ENCODE data around the gene ARL15.

Gene ARL15

GRCh38 chr5:53972314-53972713 lies 338.1 kb downstream of the ARL15 start:
- DNase-seq (ENCODE audit: low read depth in 1 of 2, low spot score in 1 of 2), result no peak
- no peak overlapping the region for H3K27ac ChIP-seq (replicated peaks)
- no peak for TF ChIP-seq GABPA (IDR thresholded peaks at IDR 0.05; ENCODE audit: low read depth)
- TF ChIP-seq REST (IDR thresholded peaks at IDR 0.05; ENCODE audit: insufficient replicate concordance, low read depth), result no peak
- TF ChIP-seq, protein P1, sequence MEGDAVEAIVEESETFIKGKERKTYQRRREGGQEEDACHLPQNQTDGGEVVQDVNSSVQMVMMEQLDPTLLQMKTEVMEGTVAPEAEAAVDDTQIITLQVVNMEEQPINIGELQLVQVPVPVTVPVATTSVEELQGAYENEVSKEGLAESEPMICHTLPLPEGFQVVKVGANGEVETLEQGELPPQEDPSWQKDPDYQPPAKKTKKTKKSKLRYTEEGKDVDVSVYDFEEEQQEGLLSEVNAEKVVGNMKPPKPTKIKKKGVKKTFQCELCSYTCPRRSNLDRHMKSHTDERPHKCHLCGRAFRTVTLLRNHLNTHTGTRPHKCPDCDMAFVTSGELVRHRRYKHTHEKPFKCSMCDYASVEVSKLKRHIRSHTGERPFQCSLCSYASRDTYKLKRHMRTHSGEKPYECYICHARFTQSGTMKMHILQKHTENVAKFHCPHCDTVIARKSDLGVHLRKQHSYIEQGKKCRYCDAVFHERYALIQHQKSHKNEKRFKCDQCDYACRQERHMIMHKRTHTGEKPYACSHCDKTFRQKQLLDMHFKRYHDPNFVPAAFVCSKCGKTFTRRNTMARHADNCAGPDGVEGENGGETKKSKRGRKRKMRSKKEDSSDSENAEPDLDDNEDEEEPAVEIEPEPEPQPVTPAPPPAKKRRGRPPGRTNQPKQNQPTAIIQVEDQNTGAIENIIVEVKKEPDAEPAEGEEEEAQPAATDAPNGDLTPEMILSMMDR (IDR thresholded peaks at IDR 0.05; ENCODE audit: insufficient read depth, low read length), result no peak
- no peak for TF ChIP-seq SPI1 (IDR thresholded peaks at IDR 0.05; ENCODE audit: borderline replicate concordance, low read depth)
- no peak for TF ChIP-seq POLR2AphosphoS5 (IDR thresholded peaks at IDR 0.05; ENCODE audit: low read depth)

GRCh38 chr5:53971551-53971950 lies 338.8 kb downstream of the ARL15 start:
- H3K27me3 ChIP-seq (ENCODE audit: insufficient read depth, poor library complexity, severe bottlenecking), result no peaks in the 10 kb centered on the region
- DNase-seq (ENCODE audit: low read depth in 1 of 2, low spot score in 1 of 2), result no peak
- TF ChIP-seq, protein P1 (IDR thresholded peaks at IDR 0.05; ENCODE audit: insufficient read depth, low read length), result no peak
- TF ChIP-seq SPI1 (IDR thresholded peaks at IDR 0.05; ENCODE audit: borderline replicate concordance, low read depth), result no peak
- no peak for TF ChIP-seq POLR2AphosphoS5 (IDR thresholded peaks at IDR 0.05; ENCODE audit: low read depth)
- no peak for TF ChIP-seq GABPA (IDR thresholded peaks at IDR 0.05; ENCODE audit: low read depth)
- TF ChIP-seq REST (IDR thresholded peaks at IDR 0.05; ENCODE audit: insufficient replicate concordance, low read depth), result no peak

More at GRCh38 chr5:53972314-53972713, 338.1 kb downstream of the ARL15 start:
- no peaks in the 10 kb centered on the region for H3K27me3 ChIP-seq (ENCODE audit: insufficient read depth, poor library complexity, severe bottlenecking)
- no peak overlapping the region for H3K4me3 ChIP-seq (replicated peaks; ENCODE audit: insufficient read depth, low read length)

GRCh38 chr5:53971131-53971530 lies 339.2 kb downstream of the ARL15 start:
- H3K27ac ChIP-seq (replicated peaks), result no peak overlapping the region
- no peak overlapping the region for H3K4me3 ChIP-seq (replicated peaks; ENCODE audit: insufficient read depth, low read length)
- no peak for DNase-seq (ENCODE audit: low read depth in 1 of 2, low spot score in 1 of 2)
- TF ChIP-seq GABPA (IDR thresholded peaks at IDR 0.05; ENCODE audit: low read depth) (no peak), POLR2AphosphoS5 (IDR thresholded peaks at IDR 0.05; ENCODE audit: low read depth) (no peak), REST (IDR thresholded peaks at IDR 0.05; ENCODE audit: insufficient replicate concordance, low read depth) (no peak), SPI1 (IDR thresholded peaks at IDR 0.05; ENCODE audit: borderline replicate concordance, low read depth) (no peak)
- TF ChIP-seq, protein P1 (IDR thresholded peaks at IDR 0.05; ENCODE audit: insufficient read depth, low read length), result no peak
- no peaks in the 10 kb centered on the region for H3K27me3 ChIP-seq (ENCODE audit: insufficient read depth, poor library complexity, severe bottlenecking)

More at GRCh38 chr5:53971551-53971950, 338.8 kb downstream of the ARL15 start:
- Histone ChIP-seq H3K4me3 (replicated peaks; ENCODE audit: insufficient read depth, low read length) (no peak overlapping the region), H3K27ac (replicated peaks) (no peak overlapping the region)
